Measurements from ENCODE around the gene MAN1C1. TPM values are rescaled to one million over a fixed set of nuclear protein-coding genes. Genes with fewer than 3 reads are reported as not detected.

The MAN1C1 gene
- total and polyA plus RNA-seq, 2 donors (not counting 3 experiments of a cell fraction or from before 2014, with no cell fraction given): 1.5 to 4.0 TPM

GRCh38 chr1:25790472-25790871, 173.9 kb downstream of the MAN1C1 start:
- CTCF ChIA-PET: no interaction called here
- Histone ChIP-seq H3K4me3 (replicated peaks in 1 of 3; ENCODE audit: insufficient read depth in 1 of 3, low read depth in 1 of 3, low read length in 3 of 3) (no peak overlapping the region), H3K4me1 (ENCODE audit: control insufficient read depth, extremely low read depth, insufficient read depth, low read length) (no peaks in the 10 kb centered on the region), H3K9ac (replicated peaks; ENCODE audit: extremely low read depth, insufficient read depth, low read length) (no peak overlapping the region), H4K20me1 (replicated peaks; ENCODE audit: control insufficient read depth, extremely low read depth, insufficient read depth, low read length) (no peaks in the 10 kb centered on the region), H2AFZ (ENCODE audit: low read depth, low read length) (no peak overlapping the region), H3K27ac (ENCODE audit: insufficient read depth, low read depth, low read length) (no peak overlapping the region), H3K27me3 (ENCODE audit: control insufficient read depth in 2 of 2, insufficient read depth in 2 of 2, low read length in 2 of 2) (no peaks in the 10 kb centered on the region), H3K9me3 (replicated peaks; ENCODE audit: control insufficient read depth, insufficient read depth, low read length) (no peaks in the 10 kb centered on the region), H3K36me3 (ENCODE audit: control insufficient read depth in 2 of 2, extremely low read depth in 1 of 2, insufficient read depth in 2 of 2, low read length in 2 of 2) (no peaks in the 10 kb centered on the region), H3K9me1 (replicated peaks; ENCODE audit: control insufficient read depth, extremely low read depth, insufficient read depth, low read length) (no peaks in the 10 kb centered on the region), H3K79me2 (ENCODE audit: control insufficient read depth, insufficient read depth, low read length) (no peaks in the 10 kb centered on the region), H3K4me2 (ENCODE audit: insufficient read depth, low read length) (no peak overlapping the region)
- intact Hi-C loops (cut with micrococcal nuclease) (no loop called here), dilution Hi-C loops (cut with MboI; ENCODE audit: extremely low pct_ligation_motif_present, low sequenced_read_pairs) (no loop called here)
- TF ChIP-seq POLR2AphosphoS5 (IDR thresholded peaks at IDR 0.05; ENCODE audit: insufficient read depth, low read depth, low read length): no peak
- DNase-seq (ENCODE audit: low read depth, low spot score) (no peak), FAIRE-seq (no peak)
- POLR2A ChIA-PET: no interaction called here
- no TSS peak for BruUV-seq (replicated peaks)

GRCh38 chr1:25792115-25792514, 175.5 kb downstream of the MAN1C1 start:
- Histone ChIP-seq H3K4me3 (replicated peaks in 1 of 3; ENCODE audit: insufficient read depth in 1 of 3, low read depth in 1 of 3, low read length in 3 of 3) (no peak overlapping the region), H3K27ac (ENCODE audit: insufficient read depth, low read depth, low read length) (no peak overlapping the region), H3K9ac (replicated peaks; ENCODE audit: extremely low read depth, insufficient read depth, low read length) (no peak overlapping the region), H3K27me3 (ENCODE audit: control insufficient read depth in 2 of 2, insufficient read depth in 2 of 2, low read length in 2 of 2) (peaks cover 0 to 1% of the 10 kb centered on the region in 2 experiments), H3K4me1 (ENCODE audit: control insufficient read depth, extremely low read depth, insufficient read depth, low read length) (no peaks in the 10 kb centered on the region), H3K79me2 (ENCODE audit: control insufficient read depth, insufficient read depth, low read length) (no peaks in the 10 kb centered on the region), H3K36me3 (ENCODE audit: control insufficient read depth in 2 of 2, extremely low read depth in 1 of 2, insufficient read depth in 2 of 2, low read length in 2 of 2) (no peaks in the 10 kb centered on the region), H2AFZ (ENCODE audit: low read depth, low read length) (no peak overlapping the region), H4K20me1 (replicated peaks; ENCODE audit: control insufficient read depth, extremely low read depth, insufficient read depth, low read length) (no peaks in the 10 kb centered on the region), H3K4me2 (ENCODE audit: insufficient read depth, low read length) (no peak overlapping the region), H3K9me1 (replicated peaks; ENCODE audit: control insufficient read depth, extremely low read depth, insufficient read depth, low read length) (no peaks in the 10 kb centered on the region), H3K9me3 (replicated peaks; ENCODE audit: control insufficient read depth, insufficient read depth, low read length) (no peaks in the 10 kb centered on the region)
- no peak for TF ChIP-seq EZH2 (IDR thresholded peaks at IDR 0.05; ENCODE audit: borderline replicate concordance, low read depth, low read length, severe bottlenecking)
- TF ChIP-seq CTCF (IDR thresholded peaks at IDR 0.05; ENCODE audit: extremely low read depth in 1 of 2, insufficient read depth in 1 of 2, low read depth in 1 of 2, low read length in 2 of 2): no peak
- no peak for TF ChIP-seq MYC (IDR thresholded peaks at IDR 0.05; ENCODE audit: low read depth, low read length)
- no peak for TF ChIP-seq MAX (IDR thresholded peaks at IDR 0.05; ENCODE audit: insufficient read depth, insufficient read length)
- ChIA-PET POLR2A (no interaction called here), CTCF (interaction anchor here (0.9 to 7.4 kb wide), 3 partner anchors 18 to 212 kb away, joined by 3 to 80 read pairs (median 4); no protein-coding TSS in a partner anchor)
- DNase-seq (ENCODE audit: low read depth, low spot score): no peak
- dilution Hi-C loops (cut with MboI; ENCODE audit: extremely low pct_ligation_motif_present, low sequenced_read_pairs) (no loop called here), intact Hi-C loops (cut with micrococcal nuclease) (no loop called here)
- no peak for FAIRE-seq
- BruUV-seq (replicated peaks): no TSS peak

Measured in endothelial cell of umbilical vein (primary cell).